GM06990 (cell line): Measurements from ENCODE around the gene CD247.

Source experiments
- DNase-seq: peaks from one replicate; pipeline ENCODE4 v3.0.0-alpha.2; 2011; ENCODE audit not compliant: insufficient read length; ENCODE audit errors: extremely low read depth
- H3K27me3 ChIP-seq: replicated peaks from 2 replicates; pipeline ENCODE4 v1.6.0; 2011; ENCODE audit warnings: low read length; ENCODE audit not compliant: control insufficient read depth, insufficient read depth
- H3K36me3 ChIP-seq: 2 replicates; pipeline ENCODE4 v1.5.1; 2011; ENCODE audit warnings: low read length; ENCODE audit not compliant: control insufficient read depth, insufficient read depth
- H3K4me3 ChIP-seq: replicated peaks from 2 replicates; pipeline ENCODE4 v1.5.1; 2011; ENCODE audit warnings: low read depth, mild to moderate bottlenecking, control low read depth, low read length
- TF ChIP-seq, protein P1 (sequence below): IDR thresholded peaks from 2 replicates; pipeline ENCODE4 v1.5.1; 2011; ENCODE audit warnings: low read length, control low read depth, mild to moderate bottlenecking, inconsistent platforms; ENCODE audit not compliant: insufficient read depth, poor library complexity, severe bottlenecking

The CD247 gene

DNA sequence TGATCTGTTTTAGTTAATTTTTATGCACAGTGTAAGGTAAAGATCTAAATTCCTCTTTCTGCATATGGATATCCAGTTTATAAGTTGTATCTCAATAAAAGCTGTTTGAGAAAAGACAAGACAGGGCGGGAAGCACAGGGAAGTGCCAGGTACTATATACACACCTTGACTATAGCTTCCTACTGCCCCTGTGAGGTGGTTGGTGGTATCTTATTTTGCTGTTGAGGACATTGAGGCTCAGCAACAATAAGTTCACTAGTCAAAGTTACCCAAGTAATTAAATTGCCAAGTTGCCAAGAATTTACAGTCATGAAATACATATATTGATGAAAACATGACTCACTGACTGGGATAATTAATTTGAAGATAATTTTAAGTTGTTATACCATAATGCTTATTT, 109.1 kb downstream of the CD247 start:
- DNase-seq = no peak
- no peaks in the 10 kb centered on the region for H3K27me3 ChIP-seq
- no peak overlapping the region for H3K4me3 ChIP-seq
- TF ChIP-seq, protein P1, sequence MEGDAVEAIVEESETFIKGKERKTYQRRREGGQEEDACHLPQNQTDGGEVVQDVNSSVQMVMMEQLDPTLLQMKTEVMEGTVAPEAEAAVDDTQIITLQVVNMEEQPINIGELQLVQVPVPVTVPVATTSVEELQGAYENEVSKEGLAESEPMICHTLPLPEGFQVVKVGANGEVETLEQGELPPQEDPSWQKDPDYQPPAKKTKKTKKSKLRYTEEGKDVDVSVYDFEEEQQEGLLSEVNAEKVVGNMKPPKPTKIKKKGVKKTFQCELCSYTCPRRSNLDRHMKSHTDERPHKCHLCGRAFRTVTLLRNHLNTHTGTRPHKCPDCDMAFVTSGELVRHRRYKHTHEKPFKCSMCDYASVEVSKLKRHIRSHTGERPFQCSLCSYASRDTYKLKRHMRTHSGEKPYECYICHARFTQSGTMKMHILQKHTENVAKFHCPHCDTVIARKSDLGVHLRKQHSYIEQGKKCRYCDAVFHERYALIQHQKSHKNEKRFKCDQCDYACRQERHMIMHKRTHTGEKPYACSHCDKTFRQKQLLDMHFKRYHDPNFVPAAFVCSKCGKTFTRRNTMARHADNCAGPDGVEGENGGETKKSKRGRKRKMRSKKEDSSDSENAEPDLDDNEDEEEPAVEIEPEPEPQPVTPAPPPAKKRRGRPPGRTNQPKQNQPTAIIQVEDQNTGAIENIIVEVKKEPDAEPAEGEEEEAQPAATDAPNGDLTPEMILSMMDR = peak; percentile 28
- peaks cover 12% of the 10 kb centered on the region for H3K36me3 ChIP-seq

DNA sequence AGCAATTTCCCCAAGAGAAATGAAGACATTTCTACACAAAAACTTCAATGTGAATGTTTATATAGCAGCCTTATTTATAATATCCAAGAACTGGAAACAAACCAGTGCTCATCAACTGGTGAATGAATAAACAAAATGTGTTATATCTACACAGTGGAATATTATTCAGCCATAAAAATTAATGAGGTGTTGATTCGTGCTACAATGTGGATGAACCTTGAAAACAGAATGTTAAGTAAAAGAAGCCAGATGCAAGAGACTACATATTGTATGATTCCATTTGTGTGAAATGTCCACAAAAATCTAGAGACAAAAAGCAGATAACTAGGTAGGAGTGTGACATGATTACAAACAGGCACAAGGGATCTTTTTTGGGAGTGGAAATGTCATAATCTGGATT, 110.0 kb downstream of the CD247 start:
- no peak for DNase-seq
- Histone ChIP-seq H3K27me3 (no peaks in the 10 kb centered on the region), H3K36me3 (peaks cover 12% of the 10 kb centered on the region), H3K4me3 (no peak overlapping the region)
- TF ChIP-seq, protein P1 = no peak

DNA sequence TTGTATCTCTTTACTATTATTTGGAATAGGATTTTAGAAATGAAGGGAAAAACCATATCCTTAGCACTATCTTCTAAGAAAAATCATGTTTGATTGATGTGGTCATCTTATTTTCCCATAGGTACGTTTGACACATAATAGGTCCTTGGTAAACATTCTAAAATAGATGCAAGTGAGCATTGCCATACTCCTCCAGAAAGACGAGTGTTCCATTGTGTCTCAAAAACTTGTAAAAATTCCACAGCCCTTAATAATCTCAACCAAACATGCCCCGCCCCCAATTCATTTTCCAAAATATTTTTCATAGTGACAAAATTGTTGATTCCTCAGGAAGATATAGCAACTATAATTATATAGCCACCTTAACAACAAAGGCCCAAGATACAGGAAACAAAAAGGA, 113.4 kb downstream of the CD247 start:
- Histone ChIP-seq H3K27me3 (no peaks in the 10 kb centered on the region), H3K4me3 (no peak overlapping the region), H3K36me3 (peaks cover 6% of the 10 kb centered on the region)
- DNase-seq = no peak
- TF ChIP-seq, protein P1 = no peak

DNA sequence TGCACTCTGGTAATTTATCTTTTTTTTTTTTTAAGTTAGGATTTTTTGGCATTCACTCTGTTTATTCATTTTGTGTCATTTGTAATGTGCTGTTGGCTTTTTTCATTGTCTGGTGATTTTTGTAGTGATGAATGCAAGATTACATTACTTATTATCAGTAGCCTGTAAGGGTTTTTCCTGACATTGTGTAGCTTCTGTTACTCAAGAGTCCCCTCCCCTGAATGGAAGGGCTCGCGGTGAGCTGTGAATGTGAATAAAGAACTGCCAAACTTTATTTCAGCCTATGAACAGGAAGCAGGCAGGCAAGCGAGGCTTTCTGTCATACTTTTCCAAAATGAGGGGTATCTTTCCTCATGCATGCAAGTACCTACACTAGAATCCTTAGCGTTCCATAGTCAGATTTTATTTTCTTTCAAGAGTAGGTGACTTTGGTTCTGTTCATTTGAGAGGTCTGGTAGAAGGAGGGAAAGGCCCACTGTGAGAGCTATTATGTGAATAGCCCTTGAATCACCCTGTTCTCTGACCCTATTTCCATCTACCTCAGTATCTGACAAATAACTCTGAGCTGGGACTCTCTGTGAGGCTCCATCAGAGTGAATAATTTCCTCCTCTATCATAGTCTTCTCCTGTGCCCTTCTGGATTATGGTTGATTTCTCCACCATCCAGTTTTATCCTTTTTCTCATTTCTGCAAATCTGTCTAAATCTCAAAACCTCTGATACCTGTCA, 114.0 kb downstream of the CD247 start:
- no peak for DNase-seq
- TF ChIP-seq, protein P1 = no peak
- peaks cover 6% of the 10 kb centered on the region for H3K36me3 ChIP-seq
- H3K4me3 ChIP-seq = no peak overlapping the region
- no peaks in the 10 kb centered on the region for H3K27me3 ChIP-seq

DNA sequence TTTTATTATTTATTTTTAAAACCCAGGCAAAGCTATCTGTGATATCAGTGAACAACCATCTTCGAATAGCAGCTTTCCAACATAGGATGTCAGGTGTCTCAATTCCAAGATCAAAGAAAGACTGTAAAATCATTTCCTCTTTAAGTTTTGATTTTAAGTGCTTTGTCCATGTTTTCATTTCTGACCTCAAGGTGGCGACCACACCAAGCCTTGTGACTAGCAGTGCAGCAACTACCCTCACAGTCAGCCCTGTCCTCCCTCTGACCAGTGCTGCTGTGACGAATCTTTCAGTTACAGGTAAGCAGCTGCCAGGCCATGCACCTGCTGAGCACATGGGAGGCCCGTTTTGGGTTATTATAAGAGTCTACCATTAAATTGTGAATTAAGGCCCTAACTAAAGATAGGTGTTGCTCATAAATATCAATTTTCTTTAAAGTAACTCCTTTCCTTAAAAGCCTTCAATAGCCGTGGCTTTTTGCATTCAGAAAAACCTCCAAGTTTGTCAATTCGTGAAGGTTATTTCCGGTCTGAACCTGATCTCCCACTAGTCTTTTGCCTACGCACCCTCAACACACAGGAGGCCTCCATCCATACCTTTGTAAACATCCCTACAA, 117.0 kb downstream of the CD247 start:
- Histone ChIP-seq H3K27me3 (no peaks in the 10 kb centered on the region), H3K36me3 (peaks cover 7% of the 10 kb centered on the region), H3K4me3 (no peak overlapping the region)
- TF ChIP-seq, protein P1 = peak; percentile 57
- peak; percentile 15 for DNase-seq
